Prostate gland (tissue), 2 donors: Measurements from ENCODE around the gene FHIT. TPM values are rescaled to one million over a fixed set of nuclear protein-coding genes. Genes with fewer than 3 reads are reported as not detected.

Source experiments
- DNase-seq: peaks from one replicate; pipeline ENCODE4 v3.0.0-alpha.2; 2019; ENCODE audit warnings: low spot score
- H3K27ac ChIP-seq, 2 donors: fragments of 200-600 bp; sonication (generic); 2 replicates each; pipeline ENCODE4 v1.5.1; 2017 to 2019
- H3K27me3 ChIP-seq: fragments of 200-600 bp; sonication (generic); replicated peaks from 2 replicates; pipeline ENCODE4 v1.5.1; 2019; ENCODE audit not compliant: insufficient read depth
- H3K36me3 ChIP-seq, 2 donors: fragments of 200-600 bp; sonication (generic); 1 replicate in 1 of 2; 2 replicates in 1 of 2; pipeline versions ENCODE4 v1.5.1 to v1.8.1; 2017 to 2019
- H3K4me1 ChIP-seq: fragments of 200-600 bp; sonication (generic); replicated peaks from 2 replicates; pipeline ENCODE4 v1.5.1; 2019
- H3K4me3 ChIP-seq, 2 donors: fragments of 200-600 bp; sonication (generic); 2 replicates each; pipeline ENCODE4 v1.5.1; 2017 to 2019
- H3K9me3 ChIP-seq: fragments of 200-600 bp; sonication (generic); 2 replicates; pipeline ENCODE4 v1.5.1; 2017
- POLR2A ChIP-seq: fragments of 450-650 bp; IDR thresholded peaks from one replicate; pipeline ENCODE4 v1.6.1; 2016; ENCODE audit warnings: antibody characterized with exemption, mild to moderate bottlenecking
- POLR2AphosphoS5 ChIP-seq: sonication (generic); formaldehyde crosslinking; IDR thresholded peaks from one replicate; pipeline ENCODE4 v1.6.1; 2017; ENCODE audit warnings: antibody characterized with exemption
- WGBS: methylation state at CpG from one replicate; pipeline ENCODE4 v1.1.5; 2018; 5-methylcytosine and 5-hydroxymethylcytosine counted together
- intact Hi-C: fragments of 100-400 bp; cut with DNase I; formaldehyde crosslinking; loops from one replicate; pipeline ENCODE4 v1.14.2; 2022
- total RNA-seq, 2 donors: library from RNA; depleted of rRNA; stranded (reverse); fragments of >200 nt; gene quantifications; one replicate each; pipeline ENCODE4 v1.1.0, GENCODE V29; 2016
- TF ChIP-seq, protein P1 (sequence below), 4 experiments: fragments of 200-600 bp in 2 of 4; fragments of 450-650 bp in 2 of 4; sonication (generic) in 2 of 4; IDR thresholded peaks; 1 replicate in 3 of 4; 2 replicates in 1 of 4; pipeline ENCODE4 v1.5.1; 2016 to 2019; ENCODE audit warnings: antibody characterized with exemption in 4 of 4, mild to moderate bottlenecking in 2 of 4, moderate library complexity in 2 of 4

The FHIT gene
- total RNA-seq, 2 donors from 2014 or later: 6.4 to 10.4 TPM

DNA sequence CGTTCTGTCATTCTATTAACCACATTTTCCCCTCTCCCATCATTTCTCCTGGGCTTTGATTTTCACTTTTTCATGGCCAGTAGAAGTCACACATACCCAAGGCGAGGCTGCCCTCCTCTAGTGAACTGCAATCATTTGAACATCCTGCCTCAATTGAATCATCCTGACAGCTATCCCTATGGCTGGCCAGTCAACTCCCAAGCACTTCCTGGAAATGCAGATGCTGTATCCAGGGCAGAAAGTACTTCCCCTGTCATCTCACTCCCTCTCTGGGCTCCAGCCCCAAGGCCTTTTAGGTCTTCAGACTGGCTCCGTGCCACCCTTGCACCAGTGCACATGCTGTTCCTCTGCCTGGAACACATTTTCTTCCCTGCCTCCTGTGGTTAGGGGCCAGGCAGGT lies 1463.1 kb downstream of the FHIT start:
- no peak for DNase-seq
- 84% methylated on average over 3 of the region's 3 CpGs for WGBS
- H3K4me3 ChIP-seq: no peak overlapping the region
- no peaks in the 10 kb centered on the region for H3K4me1 ChIP-seq
- H3K27ac ChIP-seq: no peak overlapping the region
- TF ChIP-seq POLR2AphosphoS5 (no peak), POLR2A (no peak)
- TF ChIP-seq, protein P1, sequence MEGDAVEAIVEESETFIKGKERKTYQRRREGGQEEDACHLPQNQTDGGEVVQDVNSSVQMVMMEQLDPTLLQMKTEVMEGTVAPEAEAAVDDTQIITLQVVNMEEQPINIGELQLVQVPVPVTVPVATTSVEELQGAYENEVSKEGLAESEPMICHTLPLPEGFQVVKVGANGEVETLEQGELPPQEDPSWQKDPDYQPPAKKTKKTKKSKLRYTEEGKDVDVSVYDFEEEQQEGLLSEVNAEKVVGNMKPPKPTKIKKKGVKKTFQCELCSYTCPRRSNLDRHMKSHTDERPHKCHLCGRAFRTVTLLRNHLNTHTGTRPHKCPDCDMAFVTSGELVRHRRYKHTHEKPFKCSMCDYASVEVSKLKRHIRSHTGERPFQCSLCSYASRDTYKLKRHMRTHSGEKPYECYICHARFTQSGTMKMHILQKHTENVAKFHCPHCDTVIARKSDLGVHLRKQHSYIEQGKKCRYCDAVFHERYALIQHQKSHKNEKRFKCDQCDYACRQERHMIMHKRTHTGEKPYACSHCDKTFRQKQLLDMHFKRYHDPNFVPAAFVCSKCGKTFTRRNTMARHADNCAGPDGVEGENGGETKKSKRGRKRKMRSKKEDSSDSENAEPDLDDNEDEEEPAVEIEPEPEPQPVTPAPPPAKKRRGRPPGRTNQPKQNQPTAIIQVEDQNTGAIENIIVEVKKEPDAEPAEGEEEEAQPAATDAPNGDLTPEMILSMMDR (IDR thresholded peaks at IDR 0.05): no peak
- no peaks in the 10 kb centered on the region for H3K27me3 ChIP-seq
- intact Hi-C loops: no loop called here
- no peaks in the 10 kb centered on the region for H3K9me3 ChIP-seq
- no peaks in the 10 kb centered on the region for H3K36me3 ChIP-seq

DNA sequence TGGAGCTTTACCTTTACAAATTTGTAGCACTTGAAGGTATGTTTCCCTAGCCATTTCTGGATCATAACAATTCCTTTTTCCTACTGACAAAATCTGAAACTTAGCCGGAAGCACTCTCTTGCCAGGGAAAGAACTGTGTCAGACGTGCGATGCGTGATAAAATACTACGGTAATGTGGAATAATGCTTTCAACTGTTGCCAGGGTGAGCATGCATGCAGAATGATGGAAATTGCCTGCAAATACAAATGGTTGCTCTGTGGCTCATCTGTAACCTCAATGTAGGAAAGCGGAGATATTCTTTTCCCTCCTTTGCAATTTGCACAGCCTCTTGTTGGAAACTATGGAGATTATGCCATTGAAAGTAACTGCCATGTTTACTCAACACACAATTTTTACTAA lies 1464.9 kb downstream of the FHIT start:
- intact Hi-C loops: no loop called here
- Histone ChIP-seq H3K4me3 (no peak overlapping the region), H3K4me1 (no peaks in the 10 kb centered on the region), H3K27me3 (no peaks in the 10 kb centered on the region), H3K36me3 (no peaks in the 10 kb centered on the region), H3K9me3 (no peaks in the 10 kb centered on the region), H3K27ac (no peak overlapping the region)
- 68% methylated on average over 6 of the region's 6 CpGs for WGBS
- DNase-seq: no peak
- TF ChIP-seq POLR2AphosphoS5 (no peak), POLR2A (no peak)
- TF ChIP-seq, protein P1 (IDR thresholded peaks at IDR 0.05): no peak

DNA sequence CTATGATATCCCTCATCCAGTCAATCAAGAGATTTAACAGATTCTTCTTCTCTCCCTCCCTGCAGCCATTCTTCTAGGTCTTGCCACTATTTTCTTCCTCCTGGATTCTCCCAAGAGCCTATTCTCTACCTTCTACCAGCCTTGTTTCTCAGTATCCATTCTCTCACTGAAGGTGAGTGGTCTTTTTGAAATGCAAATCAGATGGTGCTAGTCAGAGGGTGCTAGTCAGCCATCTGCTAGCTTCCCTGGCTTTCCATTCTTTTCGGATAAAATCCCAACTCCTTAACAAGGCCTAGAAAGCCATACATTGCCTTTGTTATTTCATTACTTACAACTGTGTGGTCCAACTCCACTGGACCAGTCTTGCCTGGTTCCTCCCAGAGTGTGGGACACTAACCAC lies 1467.1 kb downstream of the FHIT start:
- Histone ChIP-seq H3K27ac (no peak overlapping the region), H3K9me3 (no peaks in the 10 kb centered on the region), H3K36me3 (no peaks in the 10 kb centered on the region), H3K27me3 (no peaks in the 10 kb centered on the region), H3K4me1 (no peaks in the 10 kb centered on the region), H3K4me3 (no peak overlapping the region)
- no peak for DNase-seq
- TF ChIP-seq, protein P1 (IDR thresholded peaks at IDR 0.05): no peak
- no peak for TF ChIP-seq POLR2AphosphoS5
- TF ChIP-seq POLR2A: no peak
- 100% methylated on average over 1 of the region's 1 CpG for WGBS
- intact Hi-C loops: no loop called here

DNA sequence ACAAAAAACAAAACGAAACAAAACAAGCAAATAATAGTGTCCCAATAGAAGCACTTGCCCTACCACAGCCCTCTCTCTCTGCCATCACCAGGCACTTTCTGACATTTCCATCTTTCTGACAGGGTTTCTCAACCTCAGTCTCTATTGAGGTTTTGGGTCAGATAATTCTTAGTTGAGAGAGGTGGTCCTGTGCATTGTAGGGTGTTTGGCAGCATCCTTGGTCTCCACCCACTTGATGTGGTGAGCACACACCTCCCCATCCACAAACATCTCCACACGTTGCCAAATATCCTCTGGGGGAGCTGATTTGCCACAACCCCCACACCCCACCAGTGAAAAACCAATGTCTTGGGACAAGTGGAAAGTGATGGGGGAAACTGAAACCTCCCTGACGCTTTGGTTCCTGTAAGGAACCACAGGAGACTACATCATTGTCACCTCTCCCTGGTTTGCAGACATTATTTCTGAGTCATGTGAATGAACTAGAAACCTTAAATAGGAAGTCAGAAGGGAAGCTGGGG lies 1467.7 kb downstream of the FHIT start:
- Histone ChIP-seq H3K9me3 (no peaks in the 10 kb centered on the region), H3K27me3 (no peaks in the 10 kb centered on the region), H3K36me3 (no peaks in the 10 kb centered on the region), H3K4me1 (no peaks in the 10 kb centered on the region), H3K4me3 (no peak overlapping the region), H3K27ac (no peak overlapping the region)
- TF ChIP-seq POLR2A (no peak), POLR2AphosphoS5 (no peak)
- TF ChIP-seq, protein P1 (IDR thresholded peaks at IDR 0.05): no peak
- no peak for DNase-seq
- intact Hi-C loops: no loop called here
- 86% methylated on average over 3 of the region's 3 CpGs for WGBS

DNA sequence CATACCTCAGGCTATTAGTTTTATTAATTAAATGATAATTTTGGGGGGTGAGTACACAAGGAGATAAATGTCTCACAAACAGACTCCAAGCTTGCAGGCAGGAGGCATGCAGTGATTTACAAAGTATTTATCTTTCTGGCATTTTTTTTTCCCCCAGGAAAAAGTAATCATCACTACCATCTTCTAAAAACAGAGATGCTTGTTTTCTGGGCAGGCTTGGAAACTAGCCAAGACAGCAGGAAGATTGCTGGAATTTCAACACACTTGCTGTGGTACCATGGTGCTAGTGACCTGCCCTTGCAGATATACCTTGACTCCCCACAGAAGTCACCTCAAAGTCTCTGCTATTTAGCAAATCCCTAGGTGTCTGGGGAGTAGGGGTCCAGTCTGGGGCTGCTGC lies 1468.6 kb downstream of the FHIT start:
- intact Hi-C loops: no loop called here
- no peak overlapping the region for H3K27ac ChIP-seq
- no peaks in the 10 kb centered on the region for H3K27me3 ChIP-seq
- H3K4me3 ChIP-seq: no peak overlapping the region
- TF ChIP-seq POLR2AphosphoS5 (no peak), POLR2A (no peak)
- TF ChIP-seq, protein P1 (IDR thresholded peaks at IDR 0.05): no peak
- no peaks in the 10 kb centered on the region for H3K36me3 ChIP-seq
- no peaks in the 10 kb centered on the region for H3K9me3 ChIP-seq
- no peak for DNase-seq
- H3K4me1 ChIP-seq: no peaks in the 10 kb centered on the region
